ENCODE measurements around the gene ACOT6.
A peak's percentile ranks its signal among the peaks of the same experiment; 100 is the strongest.

Gene ACOT6

GRCh38 chr14:73633116-73634010, 21.0 kb downstream of the ACOT6 start (continued):
- TF ChIP-seq ZBTB49 (tag by site-specific recombination; IDR thresholded peaks at IDR 0.05; ENCODE audit: low read depth) (no peak), ZNF549 (tag by site-specific recombination; IDR thresholded peaks at IDR 0.05) (no peak), ZNF660 (tag by site-specific recombination; IDR thresholded peaks at IDR 0.05) (0 out of 2 replicates have a peak, but pooled peaks have one; percentile 57), ZNF777 (tag by site-specific recombination; IDR thresholded peaks at IDR 0.05; ENCODE audit: borderline replicate concordance) (no peak), PRDM1 (tag by site-specific recombination; IDR thresholded peaks at IDR 0.05) (no peak), ZNF10 (tag by site-specific recombination; IDR thresholded peaks at IDR 0.05) (no peak), ZNF221 (tag by site-specific recombination; IDR thresholded peaks at IDR 0.05; ENCODE audit: borderline replicate concordance) (no peak), ZNF561 (tag by site-specific recombination; IDR thresholded peaks at IDR 0.05; ENCODE audit: borderline replicate concordance) (no peak), ZFP69B (tag by site-specific recombination; IDR thresholded peaks at IDR 0.05) (no peak), ATF2 (tag by site-specific recombination; IDR thresholded peaks at IDR 0.05; ENCODE audit: low read depth) (no peak), ZBTB10 (tag by site-specific recombination; IDR thresholded peaks at IDR 0.05) (no peak), BCL11A (tag by site-specific recombination; IDR thresholded peaks at IDR 0.05; ENCODE audit: low read depth) (0 out of 2 replicates have a peak, but pooled peaks have one; percentile 33), MEIS1 (CRISPR knock-in tag; IDR thresholded peaks at IDR 0.05; ENCODE audit: borderline replicate concordance) (no peak), ZNF335 (tag by site-specific recombination; conservative IDR thresholded peaks at IDR 0.05) (peak; percentile 90), ZNF202 (tag by site-specific recombination; IDR thresholded peaks at IDR 0.05; ENCODE audit: borderline replicate concordance) (no peak)

GRCh38 chr14:73634011-73634833, 21.9 kb downstream of the ACOT6 start:
- Histone ChIP-seq H3K27ac (ENCODE audit: extremely low read depth, low read depth, low read length) (peak overlapping the region; percentile 56; the same call in 1 of the 2 replicates), H3K4me1 (ENCODE audit: control insufficient read depth, insufficient read depth, low read length) (no peaks in the 10 kb centered on the region), H3K36me3 (ENCODE audit: control insufficient read depth in 2 of 2, insufficient read depth in 1 of 2, low read length in 2 of 2) (no peaks in the 10 kb centered on the region), H3K4me3 (ENCODE audit: low read depth, low read length) (peak overlapping the region; percentile 28; the same call in 1 of the 2 replicates), H3K9me3 (ENCODE audit: control insufficient read depth, insufficient read depth, low read depth, low read length) (no peaks in the 10 kb centered on the region)
- ChIA-PET POLR2A (no interaction called here), CTCF (interaction anchor here (0.6 to 2.5 kb wide), 14 partner anchors 8 to 434 kb away, joined by 3 to 25 read pairs (median 3); partner anchors contain the start of gene RIOX1)
- TF ChIP-seq ZBTB11 (tag by site-specific recombination; conservative IDR thresholded peaks at IDR 0.05; ENCODE audit: low read depth) = peak; percentile 27; the same call in 1 of the 2 replicates
- peak; percentile 70; the same call in 1 of the 2 replicates for TF ChIP-seq ZNF660 (tag by site-specific recombination; IDR thresholded peaks at IDR 0.05)
- TF ChIP-seq GLIS1 (tag by site-specific recombination; IDR thresholded peaks at IDR 0.05) = peak; percentile 79
- TF ChIP-seq CTCF (tag by site-specific recombination; IDR thresholded peaks at IDR 0.05) = 0 out of 2 replicates have a peak, but pooled peaks have one; percentile 15
- TF ChIP-seq ZBTB26 (tag by site-specific recombination; optimal IDR thresholded peaks at IDR 0.05) = peak; percentile 32
